ENCODE measurements around the gene IGFBP5.

The IGFBP5 gene

GRCh38 chr2:216721141-216721540 lies 25.8 kb upstream of the IGFBP5 start:
- Histone ChIP-seq H2AFZ (ENCODE audit: low read depth, low read length) (no peak overlapping the region), H4K20me1 (ENCODE audit: insufficient read depth, low read length) (no peaks in the 10 kb centered on the region), H3K79me2 (ENCODE audit: low read length) (no peaks in the 10 kb centered on the region), H3K4me1 (ENCODE audit: low read length) (no peaks in the 10 kb centered on the region), H3K4me3 (ENCODE audit: low read length) (no peak overlapping the region), H3K36me3 (replicated peaks; ENCODE audit: low read depth, low read length) (no peaks in the 10 kb centered on the region), H3K27ac (ENCODE audit: low read length) (no peak overlapping the region), H3K9me3 (ENCODE audit: insufficient read depth, low read length) (no peaks in the 10 kb centered on the region), H3K9ac (ENCODE audit: low read length) (no peak overlapping the region), H3K27me3 (ENCODE audit: low read depth, low read length) (peaks cover 9% of the 10 kb centered on the region; the same call in 1 of the 2 replicates), H3K4me2 (ENCODE audit: low read length) (no peak overlapping the region)
- TF ChIP-seq CTCF (IDR thresholded peaks at IDR 0.05; ENCODE audit: low read depth, low read length) = no peak
- no peak for TF ChIP-seq EZH2phosphoT487 (IDR thresholded peaks at IDR 0.05; ENCODE audit: low read depth)

- Histone ChIP-seq H3K4me2 (ENCODE audit: low read length) (no peak overlapping the region), H3K9me3 (ENCODE audit: insufficient read depth, low read length) (no peaks in the 10 kb centered on the region), H2AFZ (ENCODE audit: low read depth, low read length) (no peak overlapping the region), H3K9ac (ENCODE audit: low read length) (no peak overlapping the region), H3K79me2 (ENCODE audit: low read length) (no peaks in the 10 kb centered on the region), H3K36me3 (replicated peaks; ENCODE audit: low read depth, low read length) (no peaks in the 10 kb centered on the region), H3K4me3 (ENCODE audit: low read length) (no peak overlapping the region), H4K20me1 (ENCODE audit: insufficient read depth, low read length) (no peaks in the 10 kb centered on the region), H3K27ac (ENCODE audit: low read length) (no peak overlapping the region), H3K27me3 (ENCODE audit: low read depth, low read length) (peaks cover 9% of the 10 kb centered on the region; the same call in 1 of the 2 replicates), H3K4me1 (ENCODE audit: low read length) (no peaks in the 10 kb centered on the region)
- no peak for TF ChIP-seq EZH2phosphoT487 (IDR thresholded peaks at IDR 0.05; ENCODE audit: low read depth)
- TF ChIP-seq CTCF (IDR thresholded peaks at IDR 0.05; ENCODE audit: low read depth, low read length) = no peak
Observed at GRCh38 chr2:216720722-216721121, 25.4 kb upstream of the IGFBP5 start.

- no peaks in the 10 kb centered on the region for H3K4me1 ChIP-seq (ENCODE audit: low read length)
- no peak overlapping the region for H3K9ac ChIP-seq (ENCODE audit: low read length)
- no peak overlapping the region for H3K4me3 ChIP-seq (ENCODE audit: low read length)
- H3K79me2 ChIP-seq (ENCODE audit: low read length) = no peaks in the 10 kb centered on the region
- no peaks in the 10 kb centered on the region for H3K36me3 ChIP-seq (replicated peaks; ENCODE audit: low read depth, low read length)
- H2AFZ ChIP-seq (ENCODE audit: low read depth, low read length) = no peak overlapping the region
- H3K4me2 ChIP-seq (ENCODE audit: low read length) = no peak overlapping the region
- H3K9me3 ChIP-seq (ENCODE audit: insufficient read depth, low read length) = no peaks in the 10 kb centered on the region
- H3K27me3 ChIP-seq (ENCODE audit: low read depth, low read length) = peaks cover 13% of the 10 kb centered on the region; the same call in 1 of the 2 replicates
- TF ChIP-seq EZH2phosphoT487 (IDR thresholded peaks at IDR 0.05; ENCODE audit: low read depth) = no peak
- no peak for TF ChIP-seq CTCF (IDR thresholded peaks at IDR 0.05; ENCODE audit: low read depth, low read length)
- H4K20me1 ChIP-seq (ENCODE audit: insufficient read depth, low read length) = no peaks in the 10 kb centered on the region
- no peak overlapping the region for H3K27ac ChIP-seq (ENCODE audit: low read length)
Observed at GRCh38 chr2:216717907-216718615, 22.7 kb upstream of the IGFBP5 start.

GRCh38 chr2:216717491-216717901 lies 22.1 kb upstream of the IGFBP5 start:
- H3K9ac ChIP-seq (ENCODE audit: low read length) = no peak overlapping the region
- no peak for TF ChIP-seq EZH2phosphoT487 (IDR thresholded peaks at IDR 0.05; ENCODE audit: low read depth)
- TF ChIP-seq CTCF (IDR thresholded peaks at IDR 0.05; ENCODE audit: low read depth, low read length) = no peak
- no peaks in the 10 kb centered on the region for H4K20me1 ChIP-seq (ENCODE audit: insufficient read depth, low read length)
- no peaks in the 10 kb centered on the region for H3K36me3 ChIP-seq (replicated peaks; ENCODE audit: low read depth, low read length)
- no peak overlapping the region for H2AFZ ChIP-seq (ENCODE audit: low read depth, low read length)
- no peak overlapping the region for H3K4me2 ChIP-seq (ENCODE audit: low read length)
- H3K79me2 ChIP-seq (ENCODE audit: low read length) = no peaks in the 10 kb centered on the region
- H3K4me1 ChIP-seq (ENCODE audit: low read length) = no peaks in the 10 kb centered on the region
- H3K9me3 ChIP-seq (ENCODE audit: insufficient read depth, low read length) = no peaks in the 10 kb centered on the region
- H3K4me3 ChIP-seq (ENCODE audit: low read length) = no peak overlapping the region
- peaks cover 13% of the 10 kb centered on the region; the same call in 1 of the 2 replicates for H3K27me3 ChIP-seq (ENCODE audit: low read depth, low read length)
- no peak overlapping the region for H3K27ac ChIP-seq (ENCODE audit: low read length)
